OCI-LY3 (cell line): ENCODE data around the gene SERPINB5.

Experiments
- EZH2phosphoT487 ChIP-seq: fragments of 200-600 bp; shearing (Covaris generic); IDR thresholded peaks from 2 replicates; pipeline ENCODE4 v1.6.1; 2018; ENCODE audit warnings: antibody characterized with exemption, mixed run types, low read depth
- TF ChIP-seq, protein P1 (sequence below): fragments of 200-600, 300-600 bp; sonication (generic); IDR thresholded peaks from 2 replicates; pipeline ENCODE4 v1.5.1; 2014; ENCODE audit warnings: antibody characterized with exemption, low read length, low read depth

DNA sequence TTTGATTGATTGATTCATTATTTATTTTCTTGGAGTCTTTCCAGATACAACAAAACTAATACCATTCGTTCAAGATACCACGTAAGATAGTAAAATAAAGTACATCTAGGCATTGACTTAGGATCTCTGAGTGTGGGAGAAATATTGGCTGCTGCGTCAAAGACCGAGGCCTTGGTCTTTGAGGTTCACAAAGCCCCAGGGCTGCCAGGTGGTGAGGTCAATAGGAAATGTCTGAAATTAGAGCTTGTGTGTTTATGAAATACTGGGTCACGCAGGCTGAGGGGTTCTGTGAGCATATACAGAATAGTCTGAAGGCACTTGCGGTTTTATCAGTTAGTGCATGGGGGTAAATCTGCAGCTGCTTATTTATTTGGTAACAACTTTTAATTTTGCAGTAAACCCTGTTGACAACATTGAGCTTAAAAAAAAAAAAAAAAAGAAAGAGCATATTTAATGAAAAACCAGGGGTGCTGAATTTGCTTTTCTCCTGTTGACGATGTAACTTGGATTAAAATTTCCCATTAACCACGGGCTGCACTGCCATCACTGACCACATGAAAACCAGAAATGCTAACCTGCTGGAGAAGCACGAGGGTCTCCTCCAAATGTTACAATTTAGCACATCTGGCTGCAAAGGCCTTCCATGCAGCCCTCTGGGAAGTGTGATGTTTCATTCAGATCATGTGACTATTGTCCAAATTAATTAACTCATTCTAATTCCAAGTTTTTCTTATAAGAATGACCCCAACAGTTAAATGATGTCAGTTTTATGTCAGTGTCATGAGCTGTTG, 38.3 kb downstream of the SERPINB5 start:
- TF ChIP-seq, protein P1, sequence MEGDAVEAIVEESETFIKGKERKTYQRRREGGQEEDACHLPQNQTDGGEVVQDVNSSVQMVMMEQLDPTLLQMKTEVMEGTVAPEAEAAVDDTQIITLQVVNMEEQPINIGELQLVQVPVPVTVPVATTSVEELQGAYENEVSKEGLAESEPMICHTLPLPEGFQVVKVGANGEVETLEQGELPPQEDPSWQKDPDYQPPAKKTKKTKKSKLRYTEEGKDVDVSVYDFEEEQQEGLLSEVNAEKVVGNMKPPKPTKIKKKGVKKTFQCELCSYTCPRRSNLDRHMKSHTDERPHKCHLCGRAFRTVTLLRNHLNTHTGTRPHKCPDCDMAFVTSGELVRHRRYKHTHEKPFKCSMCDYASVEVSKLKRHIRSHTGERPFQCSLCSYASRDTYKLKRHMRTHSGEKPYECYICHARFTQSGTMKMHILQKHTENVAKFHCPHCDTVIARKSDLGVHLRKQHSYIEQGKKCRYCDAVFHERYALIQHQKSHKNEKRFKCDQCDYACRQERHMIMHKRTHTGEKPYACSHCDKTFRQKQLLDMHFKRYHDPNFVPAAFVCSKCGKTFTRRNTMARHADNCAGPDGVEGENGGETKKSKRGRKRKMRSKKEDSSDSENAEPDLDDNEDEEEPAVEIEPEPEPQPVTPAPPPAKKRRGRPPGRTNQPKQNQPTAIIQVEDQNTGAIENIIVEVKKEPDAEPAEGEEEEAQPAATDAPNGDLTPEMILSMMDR = no peak
- TF ChIP-seq EZH2phosphoT487 = no peak
